Hematopoietic multipotent progenitor cell treated with erythropoietin and hydrocortisone succinate and interleukin-3 and kit ligand, for 15 days (in vitro differentiated cells): ENCODE results near the gene ERN1.
A peak's percentile ranks its signal among the peaks of the same experiment; 100 is the strongest.
"Not testable (repeated sequence)": the region's sequence is repeated elsewhere in the genome, so short reads cannot be mapped to it uniquely, and the experiment has no call there.

Experiments
- DNase-seq: peaks from one replicate; pipeline ENCODE4 v3.0.0-alpha.2; 2015; ENCODE audit warnings: low spot score

Gene ERN1

GRCh38 chr17:64025732-64026294 is 104.1 kb downstream of the ERN1 start:
- DNase-seq: peak; percentile 90

GRCh38 chr17:64024781-64025731 is 104.9 kb downstream of the ERN1 start:
- peak; percentile 63 for DNase-seq

DNA sequence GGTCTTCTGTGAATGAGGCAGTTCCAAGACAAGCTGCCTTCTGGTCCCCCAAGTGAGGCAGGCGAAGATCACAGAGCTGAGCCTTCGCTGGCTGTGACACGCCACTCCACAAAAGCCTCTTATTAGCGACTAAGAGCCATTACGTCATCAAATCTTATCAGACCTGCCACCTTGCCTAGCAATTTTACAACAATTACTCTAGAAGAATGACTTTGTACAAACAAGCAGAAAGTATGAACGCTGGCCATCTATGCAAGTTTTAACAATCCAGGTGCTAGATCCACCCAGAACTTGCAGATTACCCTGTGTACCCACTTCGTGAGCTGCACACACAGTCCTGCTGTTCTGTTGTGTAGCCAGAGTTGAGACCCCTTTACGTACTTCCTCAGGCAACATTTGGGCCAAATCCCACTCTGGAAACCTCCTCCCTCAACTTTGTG is 105.7 kb downstream of the ERN1 start:
- peak; percentile 84 for DNase-seq

DNA sequence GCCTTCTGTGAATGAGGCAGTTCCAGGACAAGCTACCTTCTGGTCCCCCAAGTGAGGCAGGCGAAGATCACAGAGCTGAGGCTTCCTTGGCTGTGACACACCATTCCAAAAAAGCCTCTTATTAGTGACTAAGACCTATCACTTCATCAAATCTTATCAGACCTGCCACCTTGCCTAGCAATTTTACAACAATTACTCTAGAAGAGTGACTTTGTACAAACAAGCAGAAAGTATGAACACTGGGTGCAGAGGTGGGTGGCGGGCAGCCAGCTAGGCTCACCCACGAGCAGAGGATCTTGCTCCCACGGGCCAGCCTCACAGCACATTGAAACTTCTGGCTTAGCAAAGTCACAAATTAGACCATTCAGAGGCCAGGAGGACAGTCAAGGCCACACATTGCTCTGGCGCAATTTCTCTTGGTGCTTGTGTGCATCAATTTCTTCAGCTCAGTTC is 107.3 kb downstream of the ERN1 start:
- DNase-seq: peak; percentile 39

DNA sequence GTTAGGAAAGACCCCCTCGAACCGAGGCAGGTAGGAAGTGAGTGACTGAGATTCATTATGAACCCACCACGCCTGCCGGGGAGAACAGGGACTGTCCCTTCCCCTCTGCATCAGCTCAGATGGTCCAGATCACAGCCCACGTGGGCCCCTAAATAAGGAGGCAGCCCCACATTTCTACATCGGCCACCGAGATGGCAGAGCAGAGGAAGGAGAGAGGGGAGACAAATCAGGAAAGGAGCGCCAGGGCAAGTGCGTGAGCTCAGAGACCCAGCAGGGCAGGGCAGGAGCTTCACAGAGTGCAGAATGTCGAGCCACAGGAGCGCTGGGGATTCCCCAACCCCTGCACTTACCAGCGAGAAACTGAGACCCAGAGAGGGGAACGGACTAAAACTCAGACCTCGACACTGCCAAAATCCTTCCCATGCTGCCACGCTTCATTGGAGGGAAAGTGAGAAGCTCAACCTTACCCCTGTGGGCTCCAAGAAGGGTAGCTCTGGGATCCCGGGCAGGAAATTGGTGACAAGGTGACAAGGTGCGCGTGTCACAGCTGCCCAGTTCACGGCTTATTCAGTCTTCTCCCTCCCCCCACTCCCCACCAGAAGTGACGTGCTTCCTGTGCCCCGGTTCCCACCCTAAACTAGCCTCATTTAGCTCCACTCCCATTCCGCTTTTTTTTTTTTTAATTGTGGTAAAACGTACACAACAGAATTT is 109.7 kb downstream of the ERN1 start, which contains the start of gene ICAM2:
Gene ICAM2 (minus strand): TSS at position 578 of the 711 bp plus-strand sequence. CDS start 13,942 bp downstream, outside the sequence.
- peak; percentile 20 for DNase-seq

GRCh38 chr17:64019551-64019961 is 110.4 kb downstream of the ERN1 start:
- not testable (repeated sequence) for DNase-seq

DNA sequence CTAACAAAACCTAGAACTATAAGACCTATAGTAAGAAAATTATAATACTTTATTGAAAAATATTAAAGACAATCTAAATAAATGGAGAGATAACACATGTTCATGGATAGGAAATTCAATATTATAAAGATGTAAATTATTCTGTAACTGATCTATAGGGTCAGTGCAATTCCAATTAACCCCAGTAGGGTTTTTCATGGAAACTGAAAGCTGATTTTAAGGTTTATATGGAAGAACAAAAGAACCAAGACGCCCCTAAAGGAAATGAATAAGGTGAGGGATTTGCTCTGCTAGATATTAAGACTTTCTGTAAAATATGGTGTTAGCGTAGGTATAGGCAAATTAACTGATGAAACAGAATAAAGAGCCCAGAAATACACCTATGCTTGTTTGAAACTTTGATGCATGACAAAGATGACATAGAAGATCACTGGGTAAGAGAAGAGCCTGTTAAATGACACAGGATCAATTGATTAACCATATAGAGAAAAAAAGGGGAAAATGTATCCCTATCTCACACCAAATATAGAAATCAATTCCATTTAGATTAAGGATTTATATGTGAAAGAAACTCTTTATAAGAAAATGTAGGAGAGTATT is 112.5 kb downstream of the ERN1 start:
- peak; percentile 37 for DNase-seq

DNA sequence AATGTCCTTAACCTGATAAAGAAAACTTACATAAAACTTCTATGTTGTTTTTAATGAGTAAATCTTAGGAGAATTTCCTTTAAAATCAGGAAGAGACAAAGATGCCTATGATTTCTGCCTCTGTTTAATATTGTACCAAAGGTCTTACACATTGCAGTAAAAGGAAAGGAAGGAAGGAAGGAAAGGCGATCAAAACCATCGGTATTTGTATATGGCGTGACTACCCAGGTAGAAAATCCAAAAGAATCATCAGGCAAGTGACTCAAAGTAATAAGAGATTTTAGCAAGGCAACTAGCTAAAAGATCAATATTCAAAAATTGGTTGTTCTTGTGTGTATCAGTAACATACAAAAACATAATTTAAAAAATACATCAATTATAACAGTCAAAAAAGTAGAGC is 113.0 kb downstream of the ERN1 start:
- DNase-seq: no peak

GRCh38 chr17:64016231-64016784 is 113.6 kb downstream of the ERN1 start:
- peak; percentile 53 for DNase-seq

- DNase-seq: no peak
Observed at GRCh38 chr17:64015447-64015846, 114.5 kb downstream of the ERN1 start.

GRCh38 chr17:64009571-64010402 is 120.2 kb downstream of the ERN1 start:
- DNase-seq: no peak

DNA sequence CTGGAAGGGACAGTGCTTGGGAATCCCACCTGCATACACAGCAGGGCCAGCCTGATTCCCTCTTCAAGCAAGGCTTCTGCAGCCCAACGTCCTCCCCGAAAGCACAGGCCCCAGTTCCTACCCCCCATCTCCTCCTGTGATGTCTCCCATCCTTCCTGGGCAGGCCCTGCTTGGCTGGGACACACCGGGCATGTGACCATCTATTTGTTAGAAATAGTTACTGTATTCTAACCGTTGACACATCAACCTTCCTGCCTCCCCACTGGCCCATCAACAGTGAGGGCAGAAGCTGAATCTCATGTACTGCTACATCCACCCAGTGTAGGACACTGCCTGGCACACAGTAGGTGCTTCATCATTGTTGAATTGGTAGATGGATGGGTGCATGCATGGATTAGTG is 121.1 kb downstream of the ERN1 start:
- no peak for DNase-seq

- no peak for DNase-seq
Observed at GRCh38 chr17:64008346-64008745, 121.6 kb downstream of the ERN1 start.

GRCh38 chr17:64007838-64008282 is 122.1 kb downstream of the ERN1 start:
- DNase-seq: no peak

GRCh38 chr17:64007089-64007837 is 122.7 kb downstream of the ERN1 start:
- not testable (repeated sequence) for DNase-seq

DNA sequence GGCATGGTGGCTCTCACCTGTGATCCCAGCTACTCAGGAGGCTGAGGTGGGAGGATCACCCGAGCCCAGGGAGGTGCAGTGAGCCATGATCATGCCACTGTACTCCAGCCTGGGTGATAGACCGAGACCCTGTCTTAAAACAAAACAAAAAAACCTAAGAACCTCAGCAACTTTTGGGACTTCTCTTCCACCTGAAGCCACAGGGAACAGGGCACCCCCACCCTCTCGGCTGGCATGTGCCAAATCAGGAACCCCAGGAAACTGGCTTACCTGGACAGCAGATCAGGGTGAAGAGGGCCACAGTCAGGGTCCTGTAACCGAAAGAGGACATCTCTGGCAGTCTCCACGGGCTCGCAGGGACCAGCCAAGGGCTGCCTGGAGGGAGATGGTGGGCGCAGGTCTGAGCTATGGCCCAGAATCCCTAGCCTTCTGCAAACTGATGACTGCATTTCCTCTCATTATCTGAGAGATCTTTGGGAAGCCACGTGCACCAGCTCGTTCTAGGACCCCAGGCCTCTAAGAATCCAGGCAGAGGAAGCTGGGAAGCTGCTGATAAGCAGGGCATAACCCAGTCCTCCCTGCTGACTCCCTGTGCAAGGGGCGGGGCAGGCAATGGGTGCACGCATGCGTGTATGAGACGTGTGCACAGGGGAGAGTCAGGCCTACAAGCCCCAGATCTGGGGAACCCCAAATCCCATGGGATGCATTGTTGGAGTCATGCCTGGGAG is 123.4 kb downstream of the ERN1 start:
- DNase-seq: peak; percentile 87

GRCh38 chr17:64005734-64006167 is 124.2 kb downstream of the ERN1 start:
- peak; percentile 81 for DNase-seq

- no peak for DNase-seq
Observed at GRCh38 chr17:64004903-64005733, 124.8 kb downstream of the ERN1 start.
